Activated T-helper 1 cell treated with anti-CD3 and anti-CD28 coated beads, Interleukin-12 subunit alpha, Interleukin-12 subunit beta, Interleukin-2, Interleukin-4 antibody, amounts not matched to agents 30 ng/mL and 10 ng/mL and 1 ng/mL, durations not matched to agents 14 hours and 24 hours and 36 hours (primary cell): ENCODE measurements around the gene TSTD1. TPM values are rescaled to one million over a fixed set of nuclear protein-coding genes. Genes with fewer than 3 reads are reported as not detected.

Source experiments
- DNase-seq: peaks from one replicate; pipeline ENCODE4 v3.0.0; 2021; ENCODE audit warnings: low spot score
- H3K27ac Mint-ChIP-seq: one replicate; pipeline ENCODE4 v1.8.0; 2021; ENCODE audit warnings: mild to moderate bottlenecking, mixed read lengths
- H3K27me3 Mint-ChIP-seq: one replicate; pipeline ENCODE4 v1.8.0; 2022; ENCODE audit warnings: mild to moderate bottlenecking, moderate library complexity, mixed read lengths; ENCODE audit not compliant: insufficient read depth
- H3K36me3 Mint-ChIP-seq: one replicate; pipeline ENCODE4 v1.8.0; 2021; ENCODE audit warnings: low read depth, mixed read lengths
- H3K4me1 Mint-ChIP-seq: one replicate; pipeline ENCODE4 v1.8.0; 2021; ENCODE audit warnings: low read depth, mixed read lengths
- H3K4me3 Mint-ChIP-seq: one replicate; pipeline ENCODE4 v1.8.0; 2021; ENCODE audit warnings: mild to moderate bottlenecking, moderate library complexity, mixed read lengths
- H3K9me3 Mint-ChIP-seq: one replicate; pipeline ENCODE4 v1.8.0; 2021; ENCODE audit warnings: mixed read lengths
- intact Hi-C: fragments of 100-400 bp; cut with micrococcal nuclease; formaldehyde crosslinking; loops from one replicate; pipeline ENCODE4 v1.15.1; 2024
- total RNA-seq: library from RNA; stranded (reverse); gene quantifications from 2 replicates; pipeline ENCODE4 v1.2.3, GENCODE V29; 2022

Gene TSTD1, protein sequence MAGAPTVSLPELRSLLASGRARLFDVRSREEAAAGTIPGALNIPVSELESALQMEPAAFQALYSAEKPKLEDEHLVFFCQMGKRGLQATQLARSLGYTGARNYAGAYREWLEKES
- total RNA-seq: 40.5 and 43.3 TPM in 2 replicates

- intact Hi-C loops: loop anchor here (1.0 to 2.0 kb wide), 4 partner anchors 8 to 80 kb away; partner anchors contain the start of genes F11R, NIT1 and PFDN2
- Mint-ChIP-seq H3K27ac (peak within 1 kb of the TSS; percentile 93), H3K9me3 (no peaks in the 10 kb centered on the region), H3K27me3 (no peaks in the 10 kb centered on the region), H3K4me1 (peaks cover 42% of the 10 kb centered on the region), H3K36me3 (peaks cover 28% of the 10 kb centered on the region), H3K4me3 (peak within 1 kb of the TSS; percentile 89)
- DNase-seq: peak; percentile 83
Observed at GRCh38 chr1:161038523-161039153, at the start of gene TSTD1. TSTD1 (minus strand) TSS chr1:161038964; CDS start chr1:161038889, 75 bp downstream.

- H3K4me1 Mint-ChIP-seq: peaks cover 18% of the 10 kb centered on the region
- no peaks in the 10 kb centered on the region for H3K36me3 Mint-ChIP-seq
- H3K27me3 Mint-ChIP-seq: no peaks in the 10 kb centered on the region
- H3K27ac Mint-ChIP-seq: no peak overlapping the region
- H3K9me3 Mint-ChIP-seq: no peaks in the 10 kb centered on the region
- intact Hi-C loops: no loop called here
- no peak overlapping the region for H3K4me3 Mint-ChIP-seq
- DNase-seq: no peak
Observed at GRCh38 chr1:161086457-161086856, 47.7 kb upstream of the TSTD1 start.

GRCh38 chr1:161085165-161085564 is 46.4 kb upstream of the TSTD1 start:
- Mint-ChIP-seq H3K27me3 (no peaks in the 10 kb centered on the region), H3K4me1 (peaks cover 13% of the 10 kb centered on the region), H3K27ac (no peak overlapping the region), H3K36me3 (no peaks in the 10 kb centered on the region), H3K9me3 (no peaks in the 10 kb centered on the region), H3K4me3 (no peak overlapping the region)
- no peak for DNase-seq
- intact Hi-C loops: no loop called here

DNA sequence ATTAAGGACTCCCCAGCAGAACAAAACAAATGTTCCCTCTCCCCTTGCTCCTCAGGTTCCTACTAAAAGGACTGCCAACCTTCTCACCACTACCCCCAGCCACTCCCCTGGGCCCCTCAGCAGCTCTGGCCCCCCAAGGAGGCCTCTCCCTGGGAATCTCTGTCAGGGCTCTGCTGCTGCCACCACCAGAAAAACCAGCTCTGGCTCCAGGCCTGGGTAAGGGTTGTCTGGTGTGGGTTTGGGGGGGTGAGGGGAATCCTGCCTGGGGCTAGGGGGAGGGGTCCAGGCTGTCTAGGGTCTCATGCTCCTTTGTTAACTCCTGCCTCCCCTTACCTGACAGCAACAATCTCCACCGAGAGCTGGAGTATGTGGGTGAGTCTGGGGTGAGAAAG is 45.8 kb upstream of the TSTD1 start:
- intact Hi-C loops: no loop called here
- H3K9me3 Mint-ChIP-seq: no peaks in the 10 kb centered on the region
- H3K4me1 Mint-ChIP-seq: peaks cover 13% of the 10 kb centered on the region
- no peak overlapping the region for H3K4me3 Mint-ChIP-seq
- H3K27me3 Mint-ChIP-seq: no peaks in the 10 kb centered on the region
- no peak for DNase-seq
- no peak overlapping the region for H3K27ac Mint-ChIP-seq
- no peaks in the 10 kb centered on the region for H3K36me3 Mint-ChIP-seq

- no peak overlapping the region for H3K4me3 Mint-ChIP-seq
- no peak for DNase-seq
- no peaks in the 10 kb centered on the region for H3K27me3 Mint-ChIP-seq
- no peaks in the 10 kb centered on the region for H3K9me3 Mint-ChIP-seq
- intact Hi-C loops: no loop called here
- peaks cover 13% of the 10 kb centered on the region for H3K4me1 Mint-ChIP-seq
- no peaks in the 10 kb centered on the region for H3K36me3 Mint-ChIP-seq
- no peak overlapping the region for H3K27ac Mint-ChIP-seq
Observed at GRCh38 chr1:161083748-161084596, 45.2 kb upstream of the TSTD1 start.

DNA sequence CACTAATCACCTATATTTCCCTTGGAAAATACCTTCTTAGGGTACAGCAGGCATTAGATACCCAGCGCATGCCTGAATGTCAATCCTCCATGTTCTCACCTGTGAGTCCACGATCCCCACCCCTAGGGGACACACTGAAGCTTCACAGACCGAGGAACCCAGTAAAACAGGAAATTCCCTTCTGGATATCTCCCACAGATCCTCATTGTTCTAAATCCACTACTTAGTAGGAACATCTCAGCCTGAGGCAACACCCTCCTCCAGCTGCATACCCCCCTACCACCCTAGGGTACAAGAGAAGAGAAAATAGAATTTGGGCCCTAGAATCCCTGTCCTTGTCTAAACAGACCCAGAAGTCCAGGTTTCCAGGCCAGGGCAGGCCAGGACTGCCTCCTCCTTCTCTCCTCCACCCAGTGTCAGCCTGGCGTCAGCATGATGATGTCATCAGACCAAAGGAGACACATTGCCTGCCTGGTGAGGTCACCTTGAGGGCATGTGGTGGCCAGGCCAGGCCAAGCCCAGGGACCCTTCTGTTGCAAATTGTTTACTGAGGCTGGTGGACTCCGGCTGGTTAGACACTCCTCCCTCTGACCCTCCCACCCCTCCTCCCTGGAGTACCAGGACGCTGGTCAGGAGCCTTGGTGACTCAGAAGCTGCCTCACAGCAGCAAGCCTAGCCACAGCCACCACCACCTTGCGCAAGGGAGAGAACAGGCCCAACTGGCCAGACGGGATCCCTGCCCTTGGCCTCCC is 44.4 kb upstream of the TSTD1 start:
- H3K9me3 Mint-ChIP-seq: no peaks in the 10 kb centered on the region
- H3K4me1 Mint-ChIP-seq: peaks cover 13% of the 10 kb centered on the region
- H3K27me3 Mint-ChIP-seq: no peaks in the 10 kb centered on the region
- H3K27ac Mint-ChIP-seq: no peak overlapping the region
- DNase-seq: no peak
- H3K36me3 Mint-ChIP-seq: no peaks in the 10 kb centered on the region
- intact Hi-C loops: no loop called here
- no peak overlapping the region for H3K4me3 Mint-ChIP-seq

DNA sequence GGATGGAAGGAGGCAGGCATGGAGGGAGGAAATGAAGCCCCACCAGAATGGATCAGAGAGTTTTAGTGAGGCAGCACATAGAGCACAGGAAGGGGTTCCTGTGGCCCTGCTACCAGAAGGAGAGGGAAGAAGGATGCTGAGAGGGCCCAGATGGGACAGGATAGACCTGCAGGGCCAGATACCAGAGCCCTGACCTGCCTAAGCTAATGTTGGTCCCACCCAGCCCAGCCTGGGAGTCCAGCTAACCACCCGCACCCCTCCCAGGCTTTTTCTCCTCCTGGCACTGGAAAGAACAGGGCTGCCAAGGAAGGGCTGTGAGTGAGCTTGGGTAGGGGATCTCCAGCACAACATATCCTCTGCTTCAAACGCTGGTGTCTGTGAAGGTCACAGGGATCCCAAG is 43.7 kb upstream of the TSTD1 start:
- peaks cover 9% of the 10 kb centered on the region for H3K4me1 Mint-ChIP-seq
- H3K36me3 Mint-ChIP-seq: no peaks in the 10 kb centered on the region
- intact Hi-C loops: no loop called here
- H3K27me3 Mint-ChIP-seq: no peaks in the 10 kb centered on the region
- DNase-seq: no peak
- no peak overlapping the region for H3K4me3 Mint-ChIP-seq
- no peak overlapping the region for H3K27ac Mint-ChIP-seq
- no peaks in the 10 kb centered on the region for H3K9me3 Mint-ChIP-seq

GRCh38 chr1:161081519-161081918 is 42.8 kb upstream of the TSTD1 start:
- peaks cover 7% of the 10 kb centered on the region for H3K4me1 Mint-ChIP-seq
- H3K9me3 Mint-ChIP-seq: no peaks in the 10 kb centered on the region
- DNase-seq: no peak
- no peaks in the 10 kb centered on the region for H3K27me3 Mint-ChIP-seq
- no peaks in the 10 kb centered on the region for H3K36me3 Mint-ChIP-seq
- H3K27ac Mint-ChIP-seq: no peak overlapping the region
- intact Hi-C loops: no loop called here
- no peak overlapping the region for H3K4me3 Mint-ChIP-seq

- intact Hi-C loops: no loop called here
- Mint-ChIP-seq H3K4me3 (no peak overlapping the region), H3K4me1 (peaks cover 7% of the 10 kb centered on the region), H3K27me3 (no peaks in the 10 kb centered on the region), H3K9me3 (no peaks in the 10 kb centered on the region), H3K27ac (peak overlapping the region; percentile 12), H3K36me3 (no peaks in the 10 kb centered on the region)
- DNase-seq: no peak
Observed at GRCh38 chr1:161080441-161081405, 42.0 kb upstream of the TSTD1 start.

- no peaks in the 10 kb centered on the region for H3K9me3 Mint-ChIP-seq
- H3K27ac Mint-ChIP-seq: no peak overlapping the region
- H3K4me1 Mint-ChIP-seq: peaks cover 7% of the 10 kb centered on the region
- intact Hi-C loops: no loop called here
- H3K4me3 Mint-ChIP-seq: no peak overlapping the region
- H3K27me3 Mint-ChIP-seq: no peaks in the 10 kb centered on the region
- no peaks in the 10 kb centered on the region for H3K36me3 Mint-ChIP-seq
- no peak for DNase-seq
Observed at GRCh38 chr1:161079436-161080110, 40.8 kb upstream of the TSTD1 start.

DNA sequence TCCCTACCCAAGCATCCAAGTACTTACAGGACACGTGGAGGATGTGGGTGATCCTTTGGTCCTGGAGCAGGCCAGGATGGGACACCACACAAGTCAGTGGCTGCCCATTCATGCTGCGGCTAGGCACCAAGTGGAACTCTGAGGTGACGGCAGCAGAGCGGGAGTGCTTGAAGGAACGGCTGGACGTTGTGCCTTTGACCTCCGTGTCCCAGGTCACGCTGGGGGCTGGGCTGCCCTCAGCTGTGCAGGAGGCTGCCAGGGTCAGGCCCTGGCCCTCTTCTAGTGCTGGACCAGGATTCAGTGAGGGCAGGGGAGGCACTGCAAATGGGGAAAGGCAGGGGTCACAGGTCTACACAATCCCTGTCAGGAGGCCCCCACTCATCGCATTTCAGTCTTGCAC is 38.7 kb upstream of the TSTD1 start:
- Mint-ChIP-seq H3K4me1 (peaks cover 11% of the 10 kb centered on the region), H3K9me3 (no peaks in the 10 kb centered on the region), H3K27me3 (no peaks in the 10 kb centered on the region), H3K36me3 (no peaks in the 10 kb centered on the region), H3K4me3 (no peak overlapping the region), H3K27ac (no peak overlapping the region)
- no peak for DNase-seq
- intact Hi-C loops: no loop called here
